HG02642 (cell line): Measurements from ENCODE around the gene HSPB7.
"Not testable (repeated sequence)": the region's sequence is repeated elsewhere in the genome, so short reads cannot be mapped to it uniquely, and the experiment has no call there.

Source experiments
- ATAC-seq: cut with Tn5 transposase; IDR thresholded peaks from one replicate; pipeline ENCODE4 v1.9.1; 2021; ENCODE audit warnings: mild to moderate bottlenecking; ENCODE audit not compliant: unreplicated experiment, poor library complexity

Gene HSPB7

GRCh38 chr1:15989776-15990175 lies 28.1 kb downstream of the HSPB7 start:
- no peak for ATAC-seq

GRCh38 chr1:15988856-15989736 lies 28.7 kb downstream of the HSPB7 start:
- ATAC-seq = no peak

GRCh38 chr1:15985611-15986297 lies 32.1 kb downstream of the HSPB7 start:
- no peak for ATAC-seq

- ATAC-seq = no peak
Observed at GRCh38 chr1:15983275-15983674, 34.6 kb downstream of the HSPB7 start.

GRCh38 chr1:15981679-15982078 lies 36.2 kb downstream of the HSPB7 start:
- no peak for ATAC-seq

GRCh38 chr1:15977947-15978346 lies 39.9 kb downstream of the HSPB7 start:
- ATAC-seq = not testable (repeated sequence)

GRCh38 chr1:15975805-15976680 lies 41.8 kb downstream of the HSPB7 start, which contains the start of gene ZBTB17:
ZBTB17 (minus strand) TSS chr1:15976101; CDS start chr1:15948495, 27,606 bp downstream.
- ATAC-seq = peak; percentile 82

- ATAC-seq = peak; percentile 61
Observed at GRCh38 chr1:15975358-15975804, 42.5 kb downstream of the HSPB7 start.

- ATAC-seq = peak; percentile 30
Observed at GRCh38 chr1:15974855-15975254, 43.0 kb downstream of the HSPB7 start.

- no peak for ATAC-seq
Observed at GRCh38 chr1:15973772-15974171, 44.1 kb downstream of the HSPB7 start.

- no peak for ATAC-seq
Observed at GRCh38 chr1:15972409-15972808, 45.4 kb downstream of the HSPB7 start.

- ATAC-seq = no peak
Observed at GRCh38 chr1:15970911-15971310, 46.9 kb downstream of the HSPB7 start.

- ATAC-seq = no peak
Observed at GRCh38 chr1:15969321-15969880, 48.4 kb downstream of the HSPB7 start.

- no peak for ATAC-seq
Observed at GRCh38 chr1:15968172-15968571, 49.7 kb downstream of the HSPB7 start.

- ATAC-seq = no peak
Observed at GRCh38 chr1:15966956-15967344, 50.9 kb downstream of the HSPB7 start.

- ATAC-seq = peak; percentile 72
Observed at GRCh38 chr1:15966081-15966955, 51.5 kb downstream of the HSPB7 start.

- ATAC-seq = no peak
Observed at GRCh38 chr1:15965228-15965767, 52.5 kb downstream of the HSPB7 start.
